CD14-positive monocyte (primary cell): ENCODE data around the gene HMCN1. TPM values are rescaled to one million over a fixed set of nuclear protein-coding genes. Genes with fewer than 3 reads are reported as not detected.

ENCODE experiments used
- DNase-seq, 3 donors: peaks; one replicate each; pipeline ENCODE4 v3.0.0-alpha.2; 2011 to 2022
- H2AFZ ChIP-seq: 2 replicates; pipeline ENCODE4 v1.6.0; 2012; ENCODE audit warnings: mild to moderate bottlenecking, low read depth, low read length, inconsistent platforms; ENCODE audit not compliant: insufficient read depth, poor library complexity, severe bottlenecking
- H3K27ac ChIP-seq, 2 donors: 1 replicate in 1 of 2; 2 replicates in 1 of 2; pipeline ENCODE4 v1.5.1; 2012 to 2013; ENCODE audit warnings: low read length in 2 of 2, control low read depth in 1 of 2, inconsistent platforms in 1 of 2, low read depth in 1 of 2, mild to moderate bottlenecking in 1 of 2
- H3K27me3 ChIP-seq, 2 donors: one replicate each; pipeline versions ENCODE4 v1.6.0 to v1.6.1; 2011 to 2013; ENCODE audit warnings: low read length in 2 of 2; ENCODE audit not compliant: control insufficient read depth in 2 of 2, insufficient read depth in 2 of 2
- H3K36me3 ChIP-seq, 2 donors: replicated peaks in 1 of 2; 1 replicate in 1 of 2; 2 replicates in 1 of 2; pipeline versions ENCODE4 v1.5.1 to v1.6.1; 2012 to 2013; ENCODE audit warnings: low read length in 2 of 2, control low read depth in 1 of 2, inconsistent platforms in 1 of 2, mild to moderate bottlenecking in 1 of 2; ENCODE audit not compliant: insufficient read depth in 2 of 2, control insufficient read depth in 1 of 2
- H3K4me1 ChIP-seq, 2 donors: 1 replicate in 1 of 2; 2 replicates in 1 of 2; pipeline versions ENCODE4 v1.5.1 to v1.6.1; 2012 to 2013; ENCODE audit warnings: low read length in 2 of 2, control low read depth in 1 of 2, inconsistent platforms in 1 of 2, mild to moderate bottlenecking in 1 of 2, moderate library complexity in 1 of 2; ENCODE audit not compliant: insufficient read depth in 2 of 2, control insufficient read depth in 1 of 2
- H3K4me2 ChIP-seq: replicated peaks from 2 replicates; pipeline ENCODE3; 2012; ENCODE audit warnings: low read length, moderate library complexity, mild to moderate bottlenecking; ENCODE audit not compliant: poor library complexity, severe bottlenecking; ENCODE audit errors: extremely low read depth
- H3K4me3 ChIP-seq, 3 experiments: fragments of 200-600 bp in 1 of 3; sonication (generic) in 1 of 3; replicated peaks in 1 of 3; 1 replicate in 2 of 3; 2 replicates in 1 of 3; pipeline ENCODE4 v1.5.1; 2011 to 2013; ENCODE audit warnings: low read length in 3 of 3, mild to moderate bottlenecking in 3 of 3, control low read depth in 2 of 3, low read depth in 2 of 3, inconsistent platforms in 1 of 3, moderate library complexity in 1 of 3
- H3K79me2 ChIP-seq: 2 replicates; pipeline ENCODE4 v1.6.0; 2012; ENCODE audit warnings: mild to moderate bottlenecking, control low read depth, inconsistent platforms, low read length, moderate library complexity; ENCODE audit not compliant: insufficient read depth
- H3K9ac ChIP-seq: 2 replicates; pipeline ENCODE4 v1.6.0; 2017; ENCODE audit warnings: low read length, mild to moderate bottlenecking; ENCODE audit not compliant: insufficient read depth, poor library complexity, severe bottlenecking
- H3K9me3 ChIP-seq, 2 donors: replicated peaks in 1 of 2; 1 replicate in 1 of 2; 2 replicates in 1 of 2; pipeline versions ENCODE4 v1.5.1 to v1.6.1; 2012 to 2013; ENCODE audit warnings: low read length in 2 of 2, control low read depth in 1 of 2; ENCODE audit not compliant: control insufficient read depth in 1 of 2, insufficient read depth in 1 of 2
- H4K20me1 ChIP-seq: 2 replicates; pipeline ENCODE4 v1.6.0; 2012; ENCODE audit warnings: mild to moderate bottlenecking, low read length, control low read depth, moderate library complexity; ENCODE audit not compliant: insufficient read depth
- H3K27ac Mint-ChIP-seq, 7 donors: one replicate each; pipeline ENCODE4 v1.8.0; 2020; ENCODE audit warnings: mild to moderate bottlenecking in 7 of 7, mixed read lengths in 7 of 7, moderate library complexity in 6 of 7, inconsistent platforms in 2 of 7
- H3K27me3 Mint-ChIP-seq, 3 donors: one replicate each; pipeline ENCODE4 v1.8.0; 2021 to 2022; ENCODE audit warnings: low read depth in 3 of 3, mild to moderate bottlenecking in 3 of 3, mixed read lengths in 3 of 3, moderate library complexity in 3 of 3, inconsistent platforms in 1 of 3
- H3K36me3 Mint-ChIP-seq, 2 donors: one replicate each; pipeline ENCODE4 v1.8.0; 2020; ENCODE audit warnings: mixed read lengths in 2 of 2, inconsistent platforms in 1 of 2, mild to moderate bottlenecking in 1 of 2
- H3K4me1 Mint-ChIP-seq: one replicate; pipeline ENCODE4 v1.8.0; 2020; ENCODE audit warnings: mild to moderate bottlenecking, mixed read lengths
- H3K4me3 Mint-ChIP-seq, 2 donors: one replicate each; pipeline ENCODE4 v1.8.0; 2020; ENCODE audit warnings: mild to moderate bottlenecking in 2 of 2, mixed read lengths in 2 of 2, moderate library complexity in 1 of 2
- H3K9me3 Mint-ChIP-seq, 7 donors: one replicate each; pipeline ENCODE4 v1.8.0; 2020 to 2022; ENCODE audit warnings: mixed read lengths in 7 of 7, mild to moderate bottlenecking in 6 of 7, moderate library complexity in 6 of 7, inconsistent platforms in 2 of 7
- WGBS: methylation state at CpG from one replicate; pipeline ENCODE4 v1.1.5; 2013; ENCODE audit warnings: missing lambda C conversion rate; ENCODE audit not compliant: insufficient coverage; 5-methylcytosine and 5-hydroxymethylcytosine counted together
- intact Hi-C, 2 donors: fragments of 100-400 bp; cut with micrococcal nuclease; formaldehyde crosslinking; loops; one replicate each; pipeline versions ENCODE4 v1.15.0 to v1.15.1; 2023
- polyA plus RNA-seq, 3 donors: library from polyadenylated mRNA; depleted of rRNA in 1 of 3; unstranded in 2 of 3; stranded (reverse) in 1 of 3; fragments of 300-500 nt in 2 of 3; fragments of >200 nt in 1 of 3; fragmentation: Illumina TruSeq in 2 of 3; gene quantifications; 1 replicate in 2 of 3; 2 replicates in 1 of 3; pipeline ENCODE4 v1.2.3, GENCODE V29; 2012 to 2021
- TF ChIP-seq, protein P1 (sequence below): fragments of 200-600 bp; IDR thresholded peaks from one replicate; pipeline ENCODE4 v1.8.0; 2022; ENCODE audit warnings: antibody characterized with exemption, mild to moderate bottlenecking

Gene HMCN1
- polyA plus RNA-seq, 3 donors = not detected

DNA sequence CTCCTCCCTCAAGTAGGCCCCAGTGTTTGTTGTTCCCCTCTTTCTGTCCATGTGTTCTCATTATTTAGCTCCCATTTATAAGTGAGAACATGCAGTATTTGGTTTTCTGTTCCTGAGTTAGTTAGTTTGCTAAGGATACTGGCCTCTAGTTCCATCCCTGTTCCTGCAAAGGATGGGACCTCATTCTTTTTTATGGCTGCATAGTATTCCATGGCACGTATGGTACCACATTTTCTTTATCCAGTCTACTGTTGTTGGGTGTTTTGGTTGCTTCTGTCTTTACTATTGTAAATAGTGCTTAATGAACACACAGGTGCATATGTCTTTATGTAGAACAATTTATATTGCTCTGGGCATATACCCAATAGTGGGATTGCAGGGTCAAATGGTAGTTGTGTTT, 408.0 kb downstream of the HMCN1 start:
- TF ChIP-seq, protein P1, sequence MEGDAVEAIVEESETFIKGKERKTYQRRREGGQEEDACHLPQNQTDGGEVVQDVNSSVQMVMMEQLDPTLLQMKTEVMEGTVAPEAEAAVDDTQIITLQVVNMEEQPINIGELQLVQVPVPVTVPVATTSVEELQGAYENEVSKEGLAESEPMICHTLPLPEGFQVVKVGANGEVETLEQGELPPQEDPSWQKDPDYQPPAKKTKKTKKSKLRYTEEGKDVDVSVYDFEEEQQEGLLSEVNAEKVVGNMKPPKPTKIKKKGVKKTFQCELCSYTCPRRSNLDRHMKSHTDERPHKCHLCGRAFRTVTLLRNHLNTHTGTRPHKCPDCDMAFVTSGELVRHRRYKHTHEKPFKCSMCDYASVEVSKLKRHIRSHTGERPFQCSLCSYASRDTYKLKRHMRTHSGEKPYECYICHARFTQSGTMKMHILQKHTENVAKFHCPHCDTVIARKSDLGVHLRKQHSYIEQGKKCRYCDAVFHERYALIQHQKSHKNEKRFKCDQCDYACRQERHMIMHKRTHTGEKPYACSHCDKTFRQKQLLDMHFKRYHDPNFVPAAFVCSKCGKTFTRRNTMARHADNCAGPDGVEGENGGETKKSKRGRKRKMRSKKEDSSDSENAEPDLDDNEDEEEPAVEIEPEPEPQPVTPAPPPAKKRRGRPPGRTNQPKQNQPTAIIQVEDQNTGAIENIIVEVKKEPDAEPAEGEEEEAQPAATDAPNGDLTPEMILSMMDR = no peak

GRCh38 chr1:186142916-186143315, 408.7 kb downstream of the HMCN1 start:
- Histone ChIP-seq H3K9me3 (peaks cover 0 to 6% of the 10 kb centered on the region in 2 donors), H3K27me3 (no peaks in the 10 kb centered on the region), H3K36me3 (no peaks in the 10 kb centered on the region), H3K9ac (no peak overlapping the region), H3K4me3 (no peak overlapping the region), H3K4me2 (no peak overlapping the region), H3K27ac (no peak overlapping the region), H4K20me1 (no peaks in the 10 kb centered on the region), H2AFZ (no peak overlapping the region), H3K4me1 (peaks cover 0 to 32% of the 10 kb centered on the region in 2 donors), H3K79me2 (no peaks in the 10 kb centered on the region)
- H3K27ac Mint-ChIP-seq = no peak overlapping the region
- H3K27me3 Mint-ChIP-seq = peaks cover 0 to 2% (median 0%) of the 10 kb centered on the region in 3 donors
- TF ChIP-seq, protein P1 = no peak
- peaks cover 15% of the 10 kb centered on the region for H3K4me1 Mint-ChIP-seq
- intact Hi-C loops = no loop called here
- no peak overlapping the region for H3K4me3 Mint-ChIP-seq
- no peaks in the 10 kb centered on the region for H3K36me3 Mint-ChIP-seq
- peaks cover 0 to 13% (median 6%) of the 10 kb centered on the region in 7 donors for H3K9me3 Mint-ChIP-seq
- DNase-seq = no peak

More for the DNA sequence above, 408.0 kb downstream of the HMCN1 start:
- H3K4me3 ChIP-seq = no peak overlapping the region
- no peaks in the 10 kb centered on the region for H4K20me1 ChIP-seq
- H3K4me3 Mint-ChIP-seq = no peak overlapping the region
- H3K27ac ChIP-seq = no peak overlapping the region
- H3K4me1 Mint-ChIP-seq = peaks cover 14% of the 10 kb centered on the region
- intact Hi-C loops = no loop called here
- H3K9me3 Mint-ChIP-seq = peaks cover 0 to 12% (median 6%) of the 10 kb centered on the region in 7 donors
- no peak overlapping the region for H2AFZ ChIP-seq
- H3K36me3 ChIP-seq = no peaks in the 10 kb centered on the region
- H3K27ac Mint-ChIP-seq = peak overlapping the region in 1 of 7 donors; percentile 17
- H3K4me2 ChIP-seq = no peak overlapping the region
- H3K27me3 Mint-ChIP-seq = peaks cover 0 to 2% (median 0%) of the 10 kb centered on the region in 3 donors
- WGBS = no CpG with 5 or more reads among the region's 1 CpG
- H3K4me1 ChIP-seq = peaks cover 0 to 29% of the 10 kb centered on the region in 2 donors
- H3K9me3 ChIP-seq = peaks cover 0 to 6% of the 10 kb centered on the region in 2 donors
- no peaks in the 10 kb centered on the region for H3K36me3 Mint-ChIP-seq
- DNase-seq = no peak
- H3K79me2 ChIP-seq = no peaks in the 10 kb centered on the region
- no peaks in the 10 kb centered on the region for H3K27me3 ChIP-seq
- no peak overlapping the region for H3K9ac ChIP-seq
